Measurements from ENCODE around the gene MYBBP1A. TPM values are rescaled to one million over a fixed set of nuclear protein-coding genes. Genes with fewer than 3 reads are reported as not detected.

MYBBP1A gene
- total RNA-seq, 1 donor from 2014 or later: 178 TPM

GRCh38 chr17:4547118-4547906 lies 7.9 kb downstream of the MYBBP1A start:
- Mint-ChIP-seq H3K4me1 (peaks cover 2% of the 10 kb centered on the region), H3K27me3 (no peaks in the 10 kb centered on the region), H3K9me3 (no peaks in the 10 kb centered on the region), H3K4me3 (no peak overlapping the region), H3K36me3 (ENCODE audit: low read depth) (peaks cover 57% of the 10 kb centered on the region), H3K27ac (no peak overlapping the region)
- DNase-seq: no peak
- intact Hi-C loops (cut with micrococcal nuclease): no loop called here

- intact Hi-C loops (cut with micrococcal nuclease): no loop called here
- no peak for DNase-seq
- H3K36me3 Mint-ChIP-seq (ENCODE audit: low read depth): peaks cover 48% of the 10 kb centered on the region
- H3K4me3 Mint-ChIP-seq: no peak overlapping the region
- no peaks in the 10 kb centered on the region for H3K4me1 Mint-ChIP-seq
- H3K27me3 Mint-ChIP-seq: no peaks in the 10 kb centered on the region
- no peak overlapping the region for H3K27ac Mint-ChIP-seq
- no peaks in the 10 kb centered on the region for H3K9me3 Mint-ChIP-seq
These were observed 9.8 kb downstream of the MYBBP1A start for GRCh38 chr17:4545217-4545951.

GRCh38 chr17:4544951-4545216 lies 10.3 kb downstream of the MYBBP1A start:
- intact Hi-C loops (cut with micrococcal nuclease): no loop called here
- Mint-ChIP-seq H3K4me3 (no peak overlapping the region), H3K9me3 (no peaks in the 10 kb centered on the region), H3K4me1 (no peaks in the 10 kb centered on the region), H3K36me3 (ENCODE audit: low read depth) (peaks cover 44% of the 10 kb centered on the region), H3K27ac (no peak overlapping the region), H3K27me3 (no peaks in the 10 kb centered on the region)
- DNase-seq: no peak

- Mint-ChIP-seq H3K27ac (no peak overlapping the region), H3K9me3 (no peaks in the 10 kb centered on the region), H3K36me3 (ENCODE audit: low read depth) (peaks cover 43% of the 10 kb centered on the region), H3K4me3 (no peak overlapping the region), H3K4me1 (no peaks in the 10 kb centered on the region), H3K27me3 (no peaks in the 10 kb centered on the region)
- no peak for DNase-seq
- intact Hi-C loops (cut with micrococcal nuclease): no loop called here
These were observed 10.8 kb downstream of the MYBBP1A start for GRCh38 chr17:4544135-4544950.

GRCh38 chr17:4543557-4544026 lies 11.6 kb downstream of the MYBBP1A start:
- Mint-ChIP-seq H3K4me3 (no peak overlapping the region), H3K4me1 (no peaks in the 10 kb centered on the region), H3K27ac (no peak overlapping the region), H3K9me3 (no peaks in the 10 kb centered on the region), H3K27me3 (no peaks in the 10 kb centered on the region), H3K36me3 (ENCODE audit: low read depth) (peaks cover 40% of the 10 kb centered on the region)
- DNase-seq: no peak
- intact Hi-C loops (cut with micrococcal nuclease): no loop called here

GRCh38 chr17:4542726-4543191 lies 12.4 kb downstream of the MYBBP1A start:
- no peaks in the 10 kb centered on the region for H3K27me3 Mint-ChIP-seq
- H3K36me3 Mint-ChIP-seq (ENCODE audit: low read depth): peaks cover 38% of the 10 kb centered on the region

GRCh38 chr17:4542003-4542725 lies 13.0 kb downstream of the MYBBP1A start:
- H3K36me3 Mint-ChIP-seq (ENCODE audit: low read depth): peaks cover 38% of the 10 kb centered on the region
- no peak overlapping the region for H3K27ac Mint-ChIP-seq
- DNase-seq: no peak
- intact Hi-C loops (cut with micrococcal nuclease): no loop called here
- H3K27me3 Mint-ChIP-seq: no peaks in the 10 kb centered on the region
- no peaks in the 10 kb centered on the region for H3K9me3 Mint-ChIP-seq
- no peaks in the 10 kb centered on the region for H3K4me1 Mint-ChIP-seq
- H3K4me3 Mint-ChIP-seq: no peak overlapping the region

More at GRCh38 chr17:4542726-4543191, 12.4 kb downstream of the MYBBP1A start:
- intact Hi-C loops (cut with micrococcal nuclease): no loop called here
- no peaks in the 10 kb centered on the region for H3K4me1 Mint-ChIP-seq
- H3K4me3 Mint-ChIP-seq: no peak overlapping the region
- DNase-seq: no peak
- H3K27ac Mint-ChIP-seq: no peak overlapping the region
- no peaks in the 10 kb centered on the region for H3K9me3 Mint-ChIP-seq

- H3K27ac Mint-ChIP-seq: no peak overlapping the region
- H3K9me3 Mint-ChIP-seq: no peaks in the 10 kb centered on the region
- no peaks in the 10 kb centered on the region for H3K4me1 Mint-ChIP-seq
- no peak overlapping the region for H3K4me3 Mint-ChIP-seq
- peaks cover 35% of the 10 kb centered on the region for H3K36me3 Mint-ChIP-seq (ENCODE audit: low read depth)
- no peak for DNase-seq
- intact Hi-C loops (cut with micrococcal nuclease): no loop called here
- H3K27me3 Mint-ChIP-seq: no peaks in the 10 kb centered on the region
These were observed 13.7 kb downstream of the MYBBP1A start for GRCh38 chr17:4541328-4542002.

GRCh38 chr17:4540687-4541327 lies 14.4 kb downstream of the MYBBP1A start:
- no peaks in the 10 kb centered on the region for H3K27me3 Mint-ChIP-seq
- H3K27ac Mint-ChIP-seq: no peak overlapping the region
- H3K36me3 Mint-ChIP-seq (ENCODE audit: low read depth): peaks cover 33% of the 10 kb centered on the region
- intact Hi-C loops (cut with micrococcal nuclease): no loop called here
- no peaks in the 10 kb centered on the region for H3K9me3 Mint-ChIP-seq
- no peak overlapping the region for H3K4me3 Mint-ChIP-seq
- H3K4me1 Mint-ChIP-seq: no peaks in the 10 kb centered on the region
- DNase-seq: no peak

- Mint-ChIP-seq H3K36me3 (ENCODE audit: low read depth) (peaks cover 34% of the 10 kb centered on the region), H3K27ac (no peak overlapping the region), H3K27me3 (no peaks in the 10 kb centered on the region), H3K4me3 (no peak overlapping the region), H3K9me3 (no peaks in the 10 kb centered on the region), H3K4me1 (no peaks in the 10 kb centered on the region)
- no peak for DNase-seq
- intact Hi-C loops (cut with micrococcal nuclease): no loop called here
These were observed 14.9 kb downstream of the MYBBP1A start for GRCh38 chr17:4540224-4540651.

GRCh38 chr17:4539576-4540223 lies 15.5 kb downstream of the MYBBP1A start:
- intact Hi-C loops (cut with micrococcal nuclease): loop anchor here (10.0 kb wide), 1 partner anchor 115 kb away; no protein-coding TSS in a partner anchor
- no peaks in the 10 kb centered on the region for H3K4me1 Mint-ChIP-seq
- no peak overlapping the region for H3K4me3 Mint-ChIP-seq
- H3K27me3 Mint-ChIP-seq: no peaks in the 10 kb centered on the region
- no peak for DNase-seq
- H3K27ac Mint-ChIP-seq: no peak overlapping the region
- no peaks in the 10 kb centered on the region for H3K9me3 Mint-ChIP-seq
- peaks cover 31% of the 10 kb centered on the region for H3K36me3 Mint-ChIP-seq (ENCODE audit: low read depth)

GRCh38 chr17:4539025-4539424 lies 16.2 kb downstream of the MYBBP1A start:
- intact Hi-C loops (cut with micrococcal nuclease): loop anchor here (10.0 kb wide), 1 partner anchor 114 kb away; no protein-coding TSS in a partner anchor

More at GRCh38 chr17:4539025-4539424, 16.2 kb downstream of the MYBBP1A start:
- Mint-ChIP-seq H3K4me3 (no peak overlapping the region), H3K4me1 (no peaks in the 10 kb centered on the region), H3K27me3 (no peaks in the 10 kb centered on the region), H3K9me3 (no peaks in the 10 kb centered on the region), H3K27ac (no peak overlapping the region), H3K36me3 (ENCODE audit: low read depth) (peaks cover 30% of the 10 kb centered on the region)
- DNase-seq: no peak
